Osteocyte (in vitro differentiated cells): Measurements from ENCODE around the gene TAF1B. TPM values are rescaled to one million over a fixed set of nuclear protein-coding genes. Genes with fewer than 3 reads are reported as not detected.
A peak's percentile ranks its signal among the peaks of the same experiment; 100 is the strongest.

Experiments used
- DNase-seq: peaks from one replicate; pipeline ENCODE4 v3.0.0; 2021; ENCODE audit warnings: mixed read lengths; ENCODE audit not compliant: unreplicated experiment; ENCODE audit errors: extremely low spot score
- H3K27ac Mint-ChIP-seq: one replicate; pipeline ENCODE4 v1.8.0; 2021; ENCODE audit warnings: mild to moderate bottlenecking, mixed read lengths; ENCODE audit not compliant: unreplicated experiment
- H3K27me3 Mint-ChIP-seq: one replicate; pipeline ENCODE4 v1.8.0; 2021; ENCODE audit warnings: mixed read lengths; ENCODE audit not compliant: unreplicated experiment
- H3K36me3 Mint-ChIP-seq: one replicate; pipeline ENCODE4 v1.8.0; 2021; ENCODE audit warnings: mixed read lengths; ENCODE audit not compliant: unreplicated experiment
- H3K4me1 Mint-ChIP-seq: one replicate; pipeline ENCODE4 v1.8.0; 2021; ENCODE audit warnings: mixed read lengths; ENCODE audit not compliant: unreplicated experiment
- H3K4me3 Mint-ChIP-seq: one replicate; pipeline ENCODE4 v1.8.0; 2021; ENCODE audit warnings: mild to moderate bottlenecking, moderate library complexity, mixed read lengths; ENCODE audit not compliant: unreplicated experiment
- H3K9me3 Mint-ChIP-seq: one replicate; pipeline ENCODE4 v1.8.0; 2021; ENCODE audit warnings: mixed read lengths; ENCODE audit not compliant: unreplicated experiment
- CTCF ChIP-seq: fragments of 200-600 bp; sonication (generic); IDR thresholded peaks from 2 replicates; pipeline ENCODE4 v1.5.0; 2021; ENCODE audit warnings: antibody characterized with exemption, mild to moderate bottlenecking, moderate library complexity
- total RNA-seq: library from RNA; stranded (reverse); gene quantifications from 2 replicates; pipeline ENCODE4 v1.2.1, GENCODE V29; 2021

TAF1B gene
- total RNA-seq, 1 donor from 2014 or later = 23.0 TPM

DNA sequence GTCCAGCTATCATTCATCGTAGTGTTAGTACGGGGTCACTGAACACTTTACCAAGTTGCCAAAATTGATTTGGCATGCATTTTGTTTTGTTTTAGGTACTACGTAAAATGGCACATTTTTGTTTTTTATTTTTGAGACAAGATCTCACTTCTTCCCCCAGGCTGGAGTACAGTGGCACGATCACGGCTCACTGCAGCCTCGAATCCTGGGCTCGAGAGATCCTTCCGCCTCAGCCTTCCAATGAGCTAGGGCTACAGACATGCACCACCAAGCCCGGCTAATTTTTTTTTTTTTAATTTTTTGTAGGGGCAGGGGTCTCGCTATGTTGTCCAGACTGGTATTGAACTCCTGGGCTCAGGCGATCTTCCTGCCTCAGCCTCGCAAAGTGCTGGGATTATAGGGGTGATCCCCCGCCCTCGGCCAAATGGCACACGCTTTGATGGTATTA is 786 bp downstream of the TAF1B start:
- peaks cover 21% of the 10 kb centered on the region for H3K36me3 Mint-ChIP-seq
- H3K27ac Mint-ChIP-seq = peak overlapping the region; percentile 85
- no peaks in the 10 kb centered on the region for H3K27me3 Mint-ChIP-seq
- no peak for TF ChIP-seq CTCF
- peak overlapping the region; percentile 96 for H3K4me3 Mint-ChIP-seq
- peaks cover 32% of the 10 kb centered on the region for H3K4me1 Mint-ChIP-seq
- no peak for DNase-seq
- H3K9me3 Mint-ChIP-seq = no peaks in the 10 kb centered on the region

GRCh38 chr2:9844576-9844975 is 1.3 kb downstream of the TAF1B start:
- peaks cover 26% of the 10 kb centered on the region for H3K36me3 Mint-ChIP-seq
- TF ChIP-seq CTCF = no peak
- no peak for DNase-seq
- peak overlapping the region; percentile 96 for H3K4me3 Mint-ChIP-seq
- H3K27me3 Mint-ChIP-seq = no peaks in the 10 kb centered on the region
- peaks cover 32% of the 10 kb centered on the region for H3K4me1 Mint-ChIP-seq
- H3K27ac Mint-ChIP-seq = peak overlapping the region; percentile 85
- no peaks in the 10 kb centered on the region for H3K9me3 Mint-ChIP-seq

DNA sequence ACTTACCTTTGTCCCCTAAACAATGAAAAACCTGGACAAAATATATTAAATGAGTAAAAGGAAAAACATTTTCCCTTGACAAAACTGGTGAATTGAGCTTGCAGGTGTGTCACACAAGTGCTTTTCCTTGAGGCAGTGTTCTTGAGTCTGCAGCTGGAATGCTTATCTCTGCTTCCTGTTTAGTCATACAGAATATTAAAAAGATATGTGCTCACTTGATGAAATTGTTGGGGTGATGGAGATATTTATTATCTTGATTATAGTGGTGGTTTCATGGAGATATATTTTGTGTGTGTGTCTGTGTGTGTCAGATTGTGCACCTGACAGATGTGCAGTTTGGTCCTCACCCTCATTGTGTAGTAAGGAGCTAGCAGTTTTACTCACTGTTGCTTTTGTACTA is 3.3 kb downstream of the TAF1B start:
- no peaks in the 10 kb centered on the region for H3K27me3 Mint-ChIP-seq
- DNase-seq = no peak
- H3K36me3 Mint-ChIP-seq = peaks cover 36% of the 10 kb centered on the region
- TF ChIP-seq CTCF = no peak
- H3K27ac Mint-ChIP-seq = no peak overlapping the region
- H3K9me3 Mint-ChIP-seq = no peaks in the 10 kb centered on the region
- H3K4me3 Mint-ChIP-seq = no peak overlapping the region
- H3K4me1 Mint-ChIP-seq = peaks cover 32% of the 10 kb centered on the region

DNA sequence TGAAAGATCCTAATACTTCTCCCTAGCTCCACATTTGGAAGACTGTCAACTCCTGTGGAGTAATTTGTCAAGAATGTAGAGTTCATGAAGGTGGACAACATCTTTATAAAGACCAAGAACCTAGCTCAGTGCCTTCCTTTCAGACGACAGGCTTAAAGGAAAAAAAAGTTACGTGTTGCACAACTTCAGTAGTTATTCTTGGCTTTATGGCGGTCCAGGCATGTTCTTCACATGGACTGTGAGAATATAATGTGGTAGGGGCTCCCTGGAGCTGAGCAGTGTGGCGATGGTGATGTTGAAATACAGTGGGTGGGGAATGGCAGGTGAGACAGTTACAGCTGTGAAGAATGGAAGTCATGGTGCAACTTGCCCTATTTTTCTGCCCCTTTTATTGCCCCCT is 3.9 kb downstream of the TAF1B start:
- Mint-ChIP-seq H3K27me3 (no peaks in the 10 kb centered on the region), H3K9me3 (no peaks in the 10 kb centered on the region), H3K27ac (no peak overlapping the region), H3K36me3 (peaks cover 38% of the 10 kb centered on the region), H3K4me3 (no peak overlapping the region), H3K4me1 (peaks cover 32% of the 10 kb centered on the region)
- DNase-seq = no peak
- TF ChIP-seq CTCF = no peak

GRCh38 chr2:9852881-9853280 is 9.6 kb downstream of the TAF1B start:
- H3K27me3 Mint-ChIP-seq = no peaks in the 10 kb centered on the region
- H3K27ac Mint-ChIP-seq = no peak overlapping the region
- H3K4me3 Mint-ChIP-seq = no peak overlapping the region
- H3K4me1 Mint-ChIP-seq = no peaks in the 10 kb centered on the region
- no peak for DNase-seq
- H3K36me3 Mint-ChIP-seq = peaks cover 61% of the 10 kb centered on the region
- no peak for TF ChIP-seq CTCF
- peaks cover 9% of the 10 kb centered on the region for H3K9me3 Mint-ChIP-seq
